ENCODE data around the gene TNRC6A. TPM values are rescaled to one million over a fixed set of nuclear protein-coding genes. Genes with fewer than 3 reads are reported as not detected.

Gene TNRC6A
- total RNA-seq, 1 donor from 2014 or later, result 54.2 TPM

GRCh38 chr16:24753437-24753836, 24.0 kb downstream of the TNRC6A start:
- intact Hi-C loops (cut with micrococcal nuclease), result loop anchor here (2.0 to 5.0 kb wide), 2 partner anchors 23 to 211 kb away; no protein-coding TSS in a partner anchor
- no peak for DNase-seq

DNA sequence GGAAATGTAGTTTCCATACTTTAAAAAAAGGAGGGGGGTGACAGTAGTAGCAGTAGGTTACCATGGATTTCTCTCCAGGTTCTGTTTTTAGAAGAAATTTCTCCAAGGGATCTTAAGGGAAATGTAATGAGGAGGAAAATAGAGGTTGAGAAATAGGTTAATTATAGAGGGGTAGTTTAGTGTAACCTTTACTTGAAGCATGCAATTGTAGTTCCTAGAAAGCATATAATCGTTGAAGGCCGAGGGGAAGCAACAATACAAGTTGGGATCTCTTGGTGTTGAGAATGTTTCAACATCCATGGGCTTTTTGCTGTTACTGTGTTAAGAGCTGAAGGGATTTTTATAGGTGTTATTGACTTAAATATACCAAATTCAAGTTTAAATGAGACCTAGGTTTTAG, 25.1 kb downstream of the TNRC6A start:
- H3K27ac Mint-ChIP-seq, result no peak overlapping the region
- H3K9me3 Mint-ChIP-seq, result no peaks in the 10 kb centered on the region
- no peak overlapping the region for H3K4me3 Mint-ChIP-seq
- H3K4me1 Mint-ChIP-seq, result peaks cover 25% of the 10 kb centered on the region
- H3K27me3 Mint-ChIP-seq, result no peaks in the 10 kb centered on the region
- no peak for DNase-seq
- intact Hi-C loops (cut with micrococcal nuclease), result loop anchor here (5.0 kb wide), 1 partner anchor 212 kb away; no protein-coding TSS in a partner anchor
- H3K36me3 Mint-ChIP-seq (ENCODE audit: low read depth), result peaks cover 14% of the 10 kb centered on the region

More at GRCh38 chr16:24753437-24753836, 24.0 kb downstream of the TNRC6A start:
- Mint-ChIP-seq H3K27ac (peak overlapping the region; percentile 51), H3K4me1 (peaks cover 35% of the 10 kb centered on the region), H3K9me3 (no peaks in the 10 kb centered on the region), H3K27me3 (no peaks in the 10 kb centered on the region), H3K36me3 (ENCODE audit: low read depth) (peaks cover 15% of the 10 kb centered on the region), H3K4me3 (peak overlapping the region; percentile 15)

- intact Hi-C loops (cut with micrococcal nuclease), result no loop called here
- Mint-ChIP-seq H3K36me3 (ENCODE audit: low read depth) (peaks cover 13% of the 10 kb centered on the region), H3K4me1 (peaks cover 25% of the 10 kb centered on the region), H3K27ac (no peak overlapping the region), H3K27me3 (no peaks in the 10 kb centered on the region), H3K9me3 (no peaks in the 10 kb centered on the region), H3K4me3 (no peak overlapping the region)
- DNase-seq, result no peak
Measured at GRCh38 chr16:24755201-24755874, 25.9 kb downstream of the TNRC6A start.

DNA sequence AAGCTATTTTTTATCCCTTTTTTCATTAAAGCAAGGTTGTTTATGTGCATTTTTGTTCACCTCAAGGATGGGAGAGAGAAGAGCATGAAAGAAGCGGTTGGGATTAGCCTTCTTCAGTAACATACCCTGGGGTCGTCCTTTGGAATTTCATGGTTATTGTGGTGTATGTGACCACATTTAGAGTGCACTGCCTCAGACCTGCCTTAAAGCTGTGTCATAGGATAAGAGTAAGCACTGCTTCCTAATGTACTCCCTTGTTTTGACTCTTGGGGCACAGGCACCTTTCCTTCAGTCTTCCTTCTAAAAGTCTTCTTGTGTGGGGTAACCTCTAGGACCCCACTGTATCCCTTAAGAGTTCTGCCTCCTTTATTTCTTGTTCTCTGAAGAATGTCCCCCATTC, 28.9 kb downstream of the TNRC6A start:
- no peak for DNase-seq
- Mint-ChIP-seq H3K36me3 (ENCODE audit: low read depth) (peaks cover 14% of the 10 kb centered on the region), H3K27me3 (no peaks in the 10 kb centered on the region), H3K4me3 (no peak overlapping the region), H3K9me3 (no peaks in the 10 kb centered on the region), H3K4me1 (peaks cover 9% of the 10 kb centered on the region), H3K27ac (no peak overlapping the region)
- intact Hi-C loops (cut with micrococcal nuclease), result no loop called here

DNA sequence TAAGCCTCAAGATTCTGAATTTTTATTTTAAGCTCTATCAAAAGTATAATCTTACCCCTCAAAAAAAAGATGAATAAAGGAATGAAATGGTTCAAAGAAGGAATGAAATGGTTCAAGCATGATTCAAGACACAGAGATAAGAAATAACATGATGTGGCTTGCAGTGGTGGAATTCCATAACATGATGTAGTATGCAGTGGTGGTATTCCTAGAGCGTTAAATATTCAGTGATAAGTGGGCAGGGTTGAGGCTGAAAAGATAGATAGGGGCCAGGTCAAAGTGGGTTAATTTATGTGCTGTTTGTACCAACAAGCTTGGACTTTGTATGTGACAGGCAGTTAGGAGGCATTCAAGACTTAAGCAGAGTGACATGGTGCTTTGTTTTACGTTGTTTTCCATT, 29.6 kb downstream of the TNRC6A start:
- H3K4me1 Mint-ChIP-seq, result peaks cover 10% of the 10 kb centered on the region
- DNase-seq, result no peak
- intact Hi-C loops (cut with micrococcal nuclease), result no loop called here
- no peak overlapping the region for H3K4me3 Mint-ChIP-seq
- H3K9me3 Mint-ChIP-seq, result no peaks in the 10 kb centered on the region
- no peaks in the 10 kb centered on the region for H3K27me3 Mint-ChIP-seq
- H3K27ac Mint-ChIP-seq, result no peak overlapping the region
- H3K36me3 Mint-ChIP-seq (ENCODE audit: low read depth), result peaks cover 18% of the 10 kb centered on the region

- Mint-ChIP-seq H3K4me3 (no peak overlapping the region), H3K4me1 (peaks cover 8% of the 10 kb centered on the region), H3K36me3 (ENCODE audit: low read depth) (peaks cover 22% of the 10 kb centered on the region), H3K27ac (no peak overlapping the region), H3K9me3 (no peaks in the 10 kb centered on the region), H3K27me3 (no peaks in the 10 kb centered on the region)
- no peak for DNase-seq
- intact Hi-C loops (cut with micrococcal nuclease), result no loop called here
Measured at GRCh38 chr16:24761526-24761925, 32.1 kb downstream of the TNRC6A start.

DNA sequence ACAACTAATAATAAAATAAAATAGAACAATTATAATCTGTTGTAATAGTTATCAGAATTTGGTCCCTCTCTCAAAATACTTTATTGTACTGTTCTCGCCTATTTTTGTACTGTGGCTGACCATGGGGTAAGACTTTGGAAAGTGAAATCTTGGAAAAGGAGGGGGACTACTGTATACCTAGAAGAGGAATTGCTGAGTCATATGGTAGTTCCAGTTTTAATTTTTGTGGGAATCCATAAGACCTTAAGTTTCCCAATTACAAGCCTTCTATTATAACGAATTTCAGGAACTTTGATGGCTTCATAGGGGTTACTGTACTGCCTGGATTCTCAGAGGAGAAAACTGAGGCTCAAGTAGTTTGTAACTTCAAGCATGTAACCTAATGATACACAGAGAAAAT, 35.5 kb downstream of the TNRC6A start:
- Mint-ChIP-seq H3K36me3 (ENCODE audit: low read depth) (peaks cover 31% of the 10 kb centered on the region), H3K4me1 (peaks cover 9% of the 10 kb centered on the region), H3K27ac (no peak overlapping the region), H3K4me3 (no peak overlapping the region), H3K27me3 (no peaks in the 10 kb centered on the region), H3K9me3 (no peaks in the 10 kb centered on the region)
- DNase-seq, result no peak
- intact Hi-C loops (cut with micrococcal nuclease), result no loop called here

- DNase-seq, result no peak
- no peak overlapping the region for H3K4me3 Mint-ChIP-seq
- peaks cover 17% of the 10 kb centered on the region for H3K4me1 Mint-ChIP-seq
- H3K9me3 Mint-ChIP-seq, result no peaks in the 10 kb centered on the region
- peaks cover 33% of the 10 kb centered on the region for H3K36me3 Mint-ChIP-seq (ENCODE audit: low read depth)
- H3K27me3 Mint-ChIP-seq, result no peaks in the 10 kb centered on the region
- intact Hi-C loops (cut with micrococcal nuclease), result no loop called here
- no peak overlapping the region for H3K27ac Mint-ChIP-seq
Measured at GRCh38 chr16:24766057-24766456, 36.6 kb downstream of the TNRC6A start.

DNA sequence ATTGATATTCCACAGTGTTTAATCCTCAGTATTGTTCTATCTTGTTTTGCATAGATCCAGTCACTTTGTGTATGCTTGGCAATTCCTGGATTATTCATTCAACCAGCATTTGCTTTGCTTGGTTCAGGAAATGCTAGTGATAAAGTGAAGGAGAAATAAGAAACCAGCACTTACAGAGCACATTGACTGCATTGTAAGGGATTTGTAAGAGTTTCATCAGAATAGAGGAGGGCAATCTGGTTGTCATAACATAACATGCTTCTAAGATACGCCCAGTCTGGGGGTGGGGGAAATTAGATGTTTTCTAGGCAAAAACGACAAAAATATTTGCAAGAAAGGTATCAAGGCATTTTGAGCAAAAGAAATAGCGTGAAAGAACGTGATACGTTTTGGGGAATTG, 40.4 kb downstream of the TNRC6A start:
- Mint-ChIP-seq H3K36me3 (ENCODE audit: low read depth) (peaks cover 27% of the 10 kb centered on the region), H3K4me1 (peaks cover 18% of the 10 kb centered on the region), H3K27me3 (no peaks in the 10 kb centered on the region), H3K4me3 (no peak overlapping the region), H3K27ac (peak overlapping the region; percentile 7), H3K9me3 (no peaks in the 10 kb centered on the region)
- intact Hi-C loops (cut with micrococcal nuclease), result no loop called here
- no peak for DNase-seq

DNA sequence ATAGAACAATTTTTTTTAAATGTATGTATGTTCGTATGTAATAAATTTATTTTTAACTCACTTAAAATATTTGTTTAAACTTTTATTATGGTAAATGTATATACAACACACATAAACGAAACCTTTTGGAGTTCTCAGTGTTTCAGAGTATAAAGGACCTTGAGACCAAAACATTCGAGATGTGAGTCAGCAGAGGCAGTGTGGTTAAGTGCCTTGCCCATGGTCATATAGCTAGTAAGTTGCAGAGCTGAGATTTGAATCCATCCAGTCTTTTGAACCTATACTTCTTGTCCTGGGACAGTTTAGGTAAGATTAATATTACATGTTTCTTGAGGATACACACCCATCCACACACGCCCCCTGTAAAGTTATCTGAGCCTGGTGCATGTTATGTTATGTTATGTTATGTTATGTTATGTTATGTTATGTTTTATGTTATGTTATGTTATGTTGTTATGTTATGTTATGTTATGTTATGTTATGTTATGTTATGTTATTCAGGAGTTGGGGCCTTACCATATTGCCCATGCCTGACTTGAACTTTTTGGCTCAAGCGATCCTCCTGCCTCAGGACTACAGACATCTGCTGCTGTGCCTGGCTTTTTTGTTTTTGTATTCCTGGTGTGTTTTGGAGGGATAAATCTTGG, 41.8 kb downstream of the TNRC6A start:
- intact Hi-C loops (cut with micrococcal nuclease), result no loop called here
- no peak for DNase-seq
- H3K4me1 Mint-ChIP-seq, result peaks cover 18% of the 10 kb centered on the region
- H3K9me3 Mint-ChIP-seq, result no peaks in the 10 kb centered on the region
- H3K4me3 Mint-ChIP-seq, result no peak overlapping the region
- peaks cover 29% of the 10 kb centered on the region for H3K36me3 Mint-ChIP-seq (ENCODE audit: low read depth)
- H3K27ac Mint-ChIP-seq, result no peak overlapping the region
- H3K27me3 Mint-ChIP-seq, result no peaks in the 10 kb centered on the region

GRCh38 chr16:24771779-24772157, 42.3 kb downstream of the TNRC6A start:
- no peaks in the 10 kb centered on the region for H3K9me3 Mint-ChIP-seq
- H3K4me3 Mint-ChIP-seq, result no peak overlapping the region
- no peak for DNase-seq
- peaks cover 31% of the 10 kb centered on the region for H3K36me3 Mint-ChIP-seq (ENCODE audit: low read depth)
- no peaks in the 10 kb centered on the region for H3K27me3 Mint-ChIP-seq
- H3K4me1 Mint-ChIP-seq, result peaks cover 18% of the 10 kb centered on the region
- H3K27ac Mint-ChIP-seq, result no peak overlapping the region
- intact Hi-C loops (cut with micrococcal nuclease), result no loop called here

- Mint-ChIP-seq H3K27me3 (no peaks in the 10 kb centered on the region), H3K4me3 (no peak overlapping the region), H3K9me3 (no peaks in the 10 kb centered on the region), H3K36me3 (ENCODE audit: low read depth) (peaks cover 42% of the 10 kb centered on the region), H3K27ac (no peak overlapping the region), H3K4me1 (peaks cover 18% of the 10 kb centered on the region)
- intact Hi-C loops (cut with micrococcal nuclease), result no loop called here
- DNase-seq, result no peak
Measured at GRCh38 chr16:24773771-24774427, 44.4 kb downstream of the TNRC6A start.

GRCh38 chr16:24774510-24774909, 45.1 kb downstream of the TNRC6A start:
- Mint-ChIP-seq H3K4me3 (no peak overlapping the region), H3K36me3 (ENCODE audit: low read depth) (peaks cover 48% of the 10 kb centered on the region), H3K27me3 (no peaks in the 10 kb centered on the region), H3K9me3 (no peaks in the 10 kb centered on the region), H3K27ac (no peak overlapping the region), H3K4me1 (peaks cover 17% of the 10 kb centered on the region)
- DNase-seq, result no peak
- intact Hi-C loops (cut with micrococcal nuclease), result no loop called here

- H3K27ac Mint-ChIP-seq, result no peak overlapping the region
- H3K36me3 Mint-ChIP-seq (ENCODE audit: low read depth), result peaks cover 51% of the 10 kb centered on the region
- intact Hi-C loops (cut with micrococcal nuclease), result no loop called here
Measured at GRCh38 chr16:24775455-24775854, 46.0 kb downstream of the TNRC6A start.

More at GRCh38 chr16:24775455-24775854, 46.0 kb downstream of the TNRC6A start:
- no peaks in the 10 kb centered on the region for H3K9me3 Mint-ChIP-seq
- no peaks in the 10 kb centered on the region for H3K27me3 Mint-ChIP-seq
- DNase-seq, result no peak
- H3K4me3 Mint-ChIP-seq, result no peak overlapping the region
- H3K4me1 Mint-ChIP-seq, result peaks cover 8% of the 10 kb centered on the region

Measured in activated CD4-positive, alpha-beta T cell treated with anti-CD3 and anti-CD28 coated beads, Interleukin-2, amount 10 ng/mL, durations not matched to agents 24 days and 14 days (primary cell).